ENCODE data around the gene UGT1A6.

Gene UGT1A6

DNA sequence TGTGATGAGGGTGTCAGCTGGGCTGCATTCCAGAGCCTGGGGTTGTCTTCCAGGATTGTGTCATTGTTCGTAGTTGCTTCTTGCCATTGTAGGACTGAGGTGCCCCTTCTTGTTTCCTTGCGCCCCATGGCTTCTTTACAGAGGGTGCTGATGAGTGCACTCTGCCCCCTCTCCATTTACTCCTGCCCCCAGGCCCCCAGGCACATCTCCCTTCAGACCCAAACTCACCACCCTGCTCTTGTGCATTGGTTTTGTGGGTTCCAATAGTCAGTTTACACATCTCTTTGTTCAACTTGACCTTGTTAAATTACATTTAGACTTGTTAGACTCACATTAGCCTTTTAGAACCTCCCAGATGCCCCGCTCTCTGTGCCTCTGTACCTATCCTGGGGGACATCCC lies 128.5 kb downstream of the UGT1A6 start:
- DNase-seq (ENCODE audit: low spot score) = no peak

DNA sequence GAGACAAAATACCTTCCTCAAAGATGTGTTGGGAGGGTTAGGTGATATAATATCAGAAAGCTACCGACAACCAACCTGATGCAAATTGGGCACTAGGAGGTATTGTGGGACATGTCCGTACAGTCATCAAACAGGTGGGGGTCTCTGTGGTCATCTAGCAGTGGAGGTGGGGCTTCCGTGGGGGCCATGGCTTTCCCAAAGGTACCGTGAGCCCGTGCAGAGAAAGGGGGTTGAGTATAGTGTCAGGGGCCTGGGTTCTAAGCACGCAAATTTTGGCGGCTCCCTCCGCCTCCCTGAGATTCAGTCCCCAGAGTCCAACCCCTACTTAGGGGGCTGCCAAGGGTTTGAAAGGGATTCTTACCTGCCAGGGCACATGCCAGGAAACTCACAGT lies 129.0 kb downstream of the UGT1A6 start:
- no peak for DNase-seq (ENCODE audit: low spot score)

- DNase-seq (ENCODE audit: low spot score) = no peak
Measured at GRCh38 chr2:233822101-233822771, 129.5 kb downstream of the UGT1A6 start.
